Vagina (tissue), 2 donors: ENCODE measurements around the gene FRMD4A.

Experiments used
- POLR2A ChIP-seq, 2 donors: fragments of 450-650 bp; IDR thresholded peaks; one replicate each; pipeline ENCODE4 v1.6.1; 2017; ENCODE audit warnings: antibody characterized with exemption in 2 of 2, mild to moderate bottlenecking in 2 of 2, moderate library complexity in 2 of 2
- POLR2AphosphoS5 ChIP-seq, 2 donors: sonication (generic); formaldehyde crosslinking; IDR thresholded peaks; one replicate each; pipeline ENCODE4 v1.9.0; 2017; ENCODE audit warnings: antibody characterized with exemption in 2 of 2, mild to moderate bottlenecking in 2 of 2, low read depth in 1 of 2; ENCODE audit not compliant: insufficient read depth in 1 of 2
- TF ChIP-seq, protein P1 (sequence below), 3 experiments: fragments of 450-650 bp in 2 of 3; fragments of 200-600 bp in 1 of 3; sonication (generic) in 1 of 3; IDR thresholded peaks; one replicate each; pipeline ENCODE4 v1.5.1; 2017 to 2019; ENCODE audit warnings: antibody characterized with exemption in 3 of 3, mild to moderate bottlenecking in 2 of 3, moderate library complexity in 2 of 3

DNA sequence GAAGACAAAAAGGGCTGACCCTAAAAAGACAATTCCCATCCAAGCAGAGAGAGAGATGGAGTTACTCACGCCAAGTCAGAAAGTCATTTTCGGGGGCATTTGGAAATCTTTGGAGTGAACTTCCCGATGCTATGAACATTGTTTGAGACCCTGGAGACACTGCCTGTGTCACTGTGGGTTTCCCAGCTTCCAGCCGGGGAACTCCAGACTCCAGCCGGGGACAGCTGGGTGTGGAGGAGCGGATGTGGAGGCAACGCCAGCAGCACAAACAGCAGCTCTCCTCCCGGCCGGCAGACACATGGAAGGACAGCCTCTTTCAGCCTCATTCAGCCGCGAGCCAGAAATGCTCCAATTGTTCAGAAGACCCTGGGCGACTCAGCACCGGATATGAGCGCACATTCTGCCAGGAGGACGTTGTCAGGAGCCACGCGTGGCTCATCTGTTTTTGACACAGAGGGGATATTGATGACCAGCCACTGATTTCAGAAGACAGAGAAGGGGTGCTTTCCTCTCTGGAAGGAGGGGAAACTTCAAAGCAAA, 646.4 kb downstream of the FRMD4A start:
- TF ChIP-seq POLR2A (IDR thresholded peaks at IDR 0.05): no peak
- TF ChIP-seq, protein P1, sequence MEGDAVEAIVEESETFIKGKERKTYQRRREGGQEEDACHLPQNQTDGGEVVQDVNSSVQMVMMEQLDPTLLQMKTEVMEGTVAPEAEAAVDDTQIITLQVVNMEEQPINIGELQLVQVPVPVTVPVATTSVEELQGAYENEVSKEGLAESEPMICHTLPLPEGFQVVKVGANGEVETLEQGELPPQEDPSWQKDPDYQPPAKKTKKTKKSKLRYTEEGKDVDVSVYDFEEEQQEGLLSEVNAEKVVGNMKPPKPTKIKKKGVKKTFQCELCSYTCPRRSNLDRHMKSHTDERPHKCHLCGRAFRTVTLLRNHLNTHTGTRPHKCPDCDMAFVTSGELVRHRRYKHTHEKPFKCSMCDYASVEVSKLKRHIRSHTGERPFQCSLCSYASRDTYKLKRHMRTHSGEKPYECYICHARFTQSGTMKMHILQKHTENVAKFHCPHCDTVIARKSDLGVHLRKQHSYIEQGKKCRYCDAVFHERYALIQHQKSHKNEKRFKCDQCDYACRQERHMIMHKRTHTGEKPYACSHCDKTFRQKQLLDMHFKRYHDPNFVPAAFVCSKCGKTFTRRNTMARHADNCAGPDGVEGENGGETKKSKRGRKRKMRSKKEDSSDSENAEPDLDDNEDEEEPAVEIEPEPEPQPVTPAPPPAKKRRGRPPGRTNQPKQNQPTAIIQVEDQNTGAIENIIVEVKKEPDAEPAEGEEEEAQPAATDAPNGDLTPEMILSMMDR (IDR thresholded peaks at IDR 0.05): no peak
- TF ChIP-seq POLR2AphosphoS5 (IDR thresholded peaks at IDR 0.05; ENCODE audit: insufficient read depth in 1 of 2, low read depth in 1 of 2): no peak
